ENCODE data around the gene EFNA1.

Gene EFNA1

DNA sequence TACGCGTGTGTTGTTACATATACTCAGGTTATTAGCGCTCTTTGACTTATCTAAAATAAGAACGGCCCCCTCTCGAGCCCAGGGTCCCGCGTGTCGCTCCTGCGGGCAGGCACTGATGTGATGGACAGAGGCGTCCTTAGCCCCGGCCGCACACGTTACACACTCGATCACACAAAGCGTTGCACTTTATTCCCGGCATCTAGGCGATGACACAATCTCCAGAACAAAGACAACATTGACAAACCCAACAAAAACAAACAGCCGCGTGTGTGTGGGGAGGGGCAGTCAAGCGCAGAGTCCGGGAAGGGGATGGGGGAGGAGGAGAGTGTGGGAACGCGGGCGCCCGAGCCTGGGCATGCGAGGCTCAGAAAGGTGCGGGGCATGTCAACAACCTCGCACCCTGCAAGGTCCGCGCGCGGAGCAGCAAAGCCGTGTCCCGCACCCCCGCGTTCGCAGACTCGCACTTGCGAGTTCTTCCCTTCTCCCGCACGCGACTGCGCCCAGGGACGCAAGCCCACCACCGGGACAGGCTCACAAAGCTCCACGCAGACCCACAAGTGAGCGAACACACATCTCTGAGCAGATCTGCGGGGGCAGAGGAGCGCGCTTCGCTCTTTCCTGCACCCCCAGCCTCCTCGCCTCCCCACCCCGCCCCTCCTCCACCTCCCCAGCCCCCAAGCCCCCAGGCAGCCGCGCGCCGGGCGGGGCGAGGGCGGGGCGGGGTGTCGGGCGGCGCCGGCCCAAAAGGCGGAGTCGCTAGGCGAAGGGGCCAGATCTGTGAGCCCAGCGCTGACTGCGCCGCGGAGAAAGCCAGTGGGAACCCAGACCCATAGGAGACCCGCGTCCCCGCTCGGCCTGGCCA lies at the start of gene EFNA1:
Gene EFNA1 (plus strand): TSS at position 772 of the 862 bp plus-strand sequence. CDS start 102 bp downstream, outside the sequence.
- H3K27ac ChIP-seq (ENCODE audit: low read length), result peak within 1 kb of the TSS; percentile 90
- peak within 1 kb of the TSS; percentile 88 to 93 for H3K4me3 ChIP-seq (ENCODE audit: low read length in 2 of 2)
- peak within 1 kb of the TSS; percentile 85 to 87 for H3K9ac ChIP-seq (ENCODE audit: low read length in 2 of 2)
- H3K36me3 ChIP-seq (ENCODE audit: control insufficient read depth in 2 of 2, insufficient read depth in 2 of 2, low read length in 2 of 2), result peaks cover 5 to 8% of the 10 kb centered on the region in 2 donors
- H3K9me3 ChIP-seq (ENCODE audit: control insufficient read depth in 2 of 2, low read length in 2 of 2), result no peaks in the 10 kb centered on the region
- no peaks in the 10 kb centered on the region for H3K27me3 ChIP-seq (ENCODE audit: control insufficient read depth in 1 of 2, insufficient read depth in 2 of 2, low read length in 2 of 2)
- H3K4me1 ChIP-seq (ENCODE audit: control insufficient read depth, insufficient read depth, low read length), result peaks cover 61% of the 10 kb centered on the region

- H3K4me3 ChIP-seq (ENCODE audit: low read length in 2 of 2), result peak within 1 kb of the TSS; percentile 14 to 64
- H3K9me3 ChIP-seq (ENCODE audit: control insufficient read depth in 2 of 2, low read length in 2 of 2), result no peaks in the 10 kb centered on the region
- H3K27me3 ChIP-seq (ENCODE audit: control insufficient read depth in 1 of 2, insufficient read depth in 2 of 2, low read length in 2 of 2), result peaks cover 39 to 48% of the 10 kb centered on the region in 2 donors
- H3K4me1 ChIP-seq (ENCODE audit: control insufficient read depth, insufficient read depth, low read length), result peaks cover 44% of the 10 kb centered on the region
- H3K36me3 ChIP-seq (ENCODE audit: control insufficient read depth in 2 of 2, insufficient read depth in 2 of 2, low read length in 2 of 2), result no peaks in the 10 kb centered on the region
- H3K9ac ChIP-seq (ENCODE audit: low read length in 2 of 2), result no peak within 1 kb of the TSS
- H3K27ac ChIP-seq (ENCODE audit: low read length), result no peak within 1 kb of the TSS
Measured at GRCh38 chr1:155078469-155079209, 49.0 kb upstream of the EFNA1 start, which contains the start of gene EFNA3. Gene EFNA3 (plus strand): TSS chr1:155078837. CDS start chr1:155078942, 105 bp downstream.

- Histone ChIP-seq H3K27me3 (ENCODE audit: control insufficient read depth in 1 of 2, insufficient read depth in 2 of 2, low read length in 2 of 2) (peaks cover 44 to 53% of the 10 kb centered on the region in 2 donors), H3K27ac (ENCODE audit: low read length) (no peak overlapping the region), H3K4me3 (ENCODE audit: low read length in 2 of 2) (peak overlapping the region in 1 of 2 donors; percentile 64), H3K4me1 (ENCODE audit: control insufficient read depth, insufficient read depth, low read length) (peaks cover 45% of the 10 kb centered on the region), H3K9ac (ENCODE audit: low read length in 2 of 2) (no peak overlapping the region), H3K36me3 (ENCODE audit: control insufficient read depth in 2 of 2, insufficient read depth in 2 of 2, low read length in 2 of 2) (no peaks in the 10 kb centered on the region), H3K9me3 (ENCODE audit: control insufficient read depth in 2 of 2, low read length in 2 of 2) (no peaks in the 10 kb centered on the region)
Measured at GRCh38 chr1:155079210-155079486, 48.5 kb upstream of the EFNA1 start.

- Histone ChIP-seq H3K4me3 (ENCODE audit: low read length in 2 of 2) (peak overlapping the region in 1 of 2 donors; percentile 64), H3K27ac (ENCODE audit: low read length) (no peak overlapping the region), H3K9ac (ENCODE audit: low read length in 2 of 2) (no peak overlapping the region), H3K27me3 (ENCODE audit: control insufficient read depth in 1 of 2, insufficient read depth in 2 of 2, low read length in 2 of 2) (peaks cover 48 to 57% of the 10 kb centered on the region in 2 donors), H3K9me3 (ENCODE audit: control insufficient read depth in 2 of 2, low read length in 2 of 2) (no peaks in the 10 kb centered on the region), H3K36me3 (ENCODE audit: control insufficient read depth in 2 of 2, insufficient read depth in 2 of 2, low read length in 2 of 2) (no peaks in the 10 kb centered on the region), H3K4me1 (ENCODE audit: control insufficient read depth, insufficient read depth, low read length) (peaks cover 50% of the 10 kb centered on the region)
Measured at GRCh38 chr1:155079487-155080311, 48.0 kb upstream of the EFNA1 start.

- Histone ChIP-seq H3K4me1 (ENCODE audit: control insufficient read depth, insufficient read depth, low read length) (peaks cover 53% of the 10 kb centered on the region), H3K9me3 (ENCODE audit: control insufficient read depth in 2 of 2, low read length in 2 of 2) (no peaks in the 10 kb centered on the region), H3K36me3 (ENCODE audit: control insufficient read depth in 2 of 2, insufficient read depth in 2 of 2, low read length in 2 of 2) (no peaks in the 10 kb centered on the region), H3K4me3 (ENCODE audit: low read length in 2 of 2) (peak overlapping the region in 1 of 2 donors; percentile 64), H3K27ac (ENCODE audit: low read length) (no peak overlapping the region), H3K27me3 (ENCODE audit: control insufficient read depth in 1 of 2, insufficient read depth in 2 of 2, low read length in 2 of 2) (peaks cover 48 to 57% of the 10 kb centered on the region in 2 donors), H3K9ac (ENCODE audit: low read length in 2 of 2) (no peak overlapping the region)
Measured at GRCh38 chr1:155080312-155081228, 47.1 kb upstream of the EFNA1 start.

GRCh38 chr1:155081472-155082300 lies 46.0 kb upstream of the EFNA1 start:
- H3K4me3 ChIP-seq (ENCODE audit: low read length in 2 of 2), result peak overlapping the region in 1 of 2 donors; percentile 49
- H3K36me3 ChIP-seq (ENCODE audit: control insufficient read depth in 2 of 2, insufficient read depth in 2 of 2, low read length in 2 of 2), result no peaks in the 10 kb centered on the region
- peaks cover 48 to 57% of the 10 kb centered on the region in 2 donors for H3K27me3 ChIP-seq (ENCODE audit: control insufficient read depth in 1 of 2, insufficient read depth in 2 of 2, low read length in 2 of 2)
- peaks cover 61% of the 10 kb centered on the region for H3K4me1 ChIP-seq (ENCODE audit: control insufficient read depth, insufficient read depth, low read length)
- H3K9me3 ChIP-seq (ENCODE audit: control insufficient read depth in 2 of 2, low read length in 2 of 2), result no peaks in the 10 kb centered on the region
- H3K9ac ChIP-seq (ENCODE audit: low read length in 2 of 2), result peak overlapping the region in 1 of 2 donors; percentile 5
- no peak overlapping the region for H3K27ac ChIP-seq (ENCODE audit: low read length)

GRCh38 chr1:155082301-155083051 lies 45.2 kb upstream of the EFNA1 start:
- Histone ChIP-seq H3K9ac (ENCODE audit: low read length in 2 of 2) (no peak overlapping the region), H3K9me3 (ENCODE audit: control insufficient read depth in 2 of 2, low read length in 2 of 2) (no peaks in the 10 kb centered on the region), H3K27me3 (ENCODE audit: control insufficient read depth in 1 of 2, insufficient read depth in 2 of 2, low read length in 2 of 2) (peaks cover 48 to 57% of the 10 kb centered on the region in 2 donors), H3K4me3 (ENCODE audit: low read length in 2 of 2) (peak overlapping the region in 1 of 2 donors; percentile 49), H3K4me1 (ENCODE audit: control insufficient read depth, insufficient read depth, low read length) (peaks cover 61% of the 10 kb centered on the region), H3K27ac (ENCODE audit: low read length) (no peak overlapping the region), H3K36me3 (ENCODE audit: control insufficient read depth in 2 of 2, insufficient read depth in 2 of 2, low read length in 2 of 2) (no peaks in the 10 kb centered on the region)

DNA sequence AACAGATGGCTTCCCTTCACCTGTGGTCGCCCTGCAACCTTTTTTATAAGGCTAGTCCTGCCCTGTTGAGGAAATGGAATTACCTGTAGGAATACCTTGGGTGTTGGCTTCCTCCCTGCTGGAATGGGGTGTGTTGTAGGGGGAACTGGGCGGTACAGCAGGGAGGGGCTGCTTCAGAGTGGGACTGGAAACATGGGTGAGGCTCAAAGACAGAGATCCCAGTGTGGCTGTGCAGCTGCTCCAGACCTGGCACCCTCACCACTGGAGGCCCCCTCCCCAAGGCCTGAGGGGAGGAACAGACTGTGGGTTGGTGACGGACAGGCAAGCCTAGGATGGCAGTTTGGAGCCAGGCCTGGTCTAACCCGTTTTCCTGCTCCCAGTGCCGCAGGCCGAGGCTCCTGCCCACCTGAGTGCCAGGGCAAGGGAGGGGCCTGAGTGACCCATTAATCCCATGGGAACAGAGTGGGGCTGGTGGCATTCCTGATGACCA lies 44.6 kb upstream of the EFNA1 start:
- no peak overlapping the region for H3K9ac ChIP-seq (ENCODE audit: low read length in 2 of 2)
- H3K4me1 ChIP-seq (ENCODE audit: control insufficient read depth, insufficient read depth, low read length), result peaks cover 61% of the 10 kb centered on the region
- H3K27me3 ChIP-seq (ENCODE audit: control insufficient read depth in 1 of 2, insufficient read depth in 2 of 2, low read length in 2 of 2), result peaks cover 48 to 57% of the 10 kb centered on the region in 2 donors
- H3K4me3 ChIP-seq (ENCODE audit: low read length in 2 of 2), result no peak overlapping the region
- no peak overlapping the region for H3K27ac ChIP-seq (ENCODE audit: low read length)
- H3K36me3 ChIP-seq (ENCODE audit: control insufficient read depth in 2 of 2, insufficient read depth in 2 of 2, low read length in 2 of 2), result no peaks in the 10 kb centered on the region
- no peaks in the 10 kb centered on the region for H3K9me3 ChIP-seq (ENCODE audit: control insufficient read depth in 2 of 2, low read length in 2 of 2)

Measured in stomach smooth muscle (tissue), 2 donors.